Central memory CD4-positive, alpha-beta T cell (primary cell): ENCODE measurements around the gene NOXO1.
"Not testable (repeated sequence)": the region's sequence is repeated elsewhere in the genome, so short reads cannot be mapped to it uniquely, and the experiment has no call there.

Experiments used
- DNase-seq: peaks from one replicate; pipeline ENCODE4 v3.0.0; 2022

Gene NOXO1

DNA sequence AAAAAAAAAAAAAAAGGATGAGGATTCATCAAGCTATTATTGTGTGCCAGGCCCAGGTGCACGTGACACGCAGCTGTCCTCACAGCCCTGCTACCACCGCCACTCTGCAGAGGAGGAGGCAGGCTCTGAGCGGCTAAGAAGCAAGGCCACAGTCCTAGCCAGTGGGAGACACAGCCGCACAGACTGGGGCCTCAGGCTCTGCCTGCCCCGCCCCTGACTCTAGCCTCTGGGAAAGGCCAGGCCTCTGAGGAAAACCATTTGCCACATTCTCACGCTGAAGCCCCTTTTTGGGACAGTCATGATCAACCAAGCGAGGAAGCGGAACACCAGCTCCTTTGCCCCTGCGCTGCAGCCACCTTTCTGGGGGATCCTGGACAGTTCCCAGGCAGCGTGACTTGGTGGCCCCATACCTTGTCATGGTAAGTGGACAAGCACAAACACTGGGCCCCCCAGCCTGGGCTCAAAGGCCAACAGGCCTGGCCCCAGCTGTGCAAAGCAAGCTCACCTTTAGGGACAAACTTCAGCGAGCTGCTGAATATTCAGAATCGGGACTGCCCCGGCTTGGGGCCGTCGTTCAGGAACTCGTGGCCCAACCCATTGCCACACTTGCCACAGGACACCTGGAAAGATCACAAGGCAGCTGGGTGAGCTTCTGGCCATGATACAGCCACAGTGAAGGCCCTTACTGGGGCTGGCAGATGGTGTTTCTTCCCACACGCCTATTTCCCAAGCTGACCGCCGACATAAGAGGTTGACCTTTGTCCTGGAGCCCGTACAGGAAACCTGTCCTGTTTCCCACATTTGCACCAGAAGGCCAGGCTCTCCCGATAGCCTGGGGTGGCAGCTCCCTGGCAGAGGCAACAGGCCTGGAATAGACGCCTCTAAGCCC, 40.8 kb downstream of the NOXO1 start:
- DNase-seq, result no peak

DNA sequence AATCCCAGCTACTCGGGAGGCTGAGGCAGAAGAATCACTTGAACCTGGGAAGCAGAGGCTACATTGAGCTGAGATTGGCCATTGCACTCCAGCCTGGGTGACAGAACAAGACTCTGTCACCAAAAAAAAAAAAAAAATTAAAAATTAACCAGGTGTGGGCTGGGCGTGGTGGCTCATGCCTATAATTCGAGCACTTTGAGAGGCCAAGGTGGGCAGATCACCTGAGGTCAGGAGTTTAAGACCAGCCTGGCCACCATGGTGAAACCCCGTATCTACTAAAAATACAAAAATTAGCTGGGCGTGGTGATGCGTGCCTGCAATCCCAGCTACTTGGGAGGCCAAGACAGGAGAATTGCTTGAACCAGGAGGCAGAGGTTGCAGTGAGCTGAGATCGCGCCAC, 41.4 kb downstream of the NOXO1 start:
- DNase-seq, result not testable (repeated sequence)

DNA sequence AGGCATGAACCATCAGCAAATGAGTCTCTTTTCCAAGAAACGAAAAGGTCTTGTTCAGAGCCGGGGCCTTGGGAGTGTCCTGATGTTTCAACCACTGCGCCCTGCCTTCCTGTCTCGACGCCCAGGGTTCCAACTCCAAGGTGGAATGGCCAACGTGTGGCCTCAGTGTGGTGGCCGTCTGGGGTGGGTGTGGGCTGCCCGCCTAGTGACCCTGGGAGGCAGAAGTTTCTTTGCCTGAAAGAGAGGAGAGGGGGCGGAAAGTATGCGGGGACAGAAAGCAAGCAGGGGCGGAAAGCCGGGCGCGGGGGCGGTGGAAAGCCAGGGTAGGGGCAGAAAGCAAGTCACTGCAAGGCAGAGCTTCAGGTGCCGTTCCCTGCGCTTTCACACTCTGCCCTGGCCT, 42.4 kb downstream of the NOXO1 start:
- DNase-seq, result no peak

DNA sequence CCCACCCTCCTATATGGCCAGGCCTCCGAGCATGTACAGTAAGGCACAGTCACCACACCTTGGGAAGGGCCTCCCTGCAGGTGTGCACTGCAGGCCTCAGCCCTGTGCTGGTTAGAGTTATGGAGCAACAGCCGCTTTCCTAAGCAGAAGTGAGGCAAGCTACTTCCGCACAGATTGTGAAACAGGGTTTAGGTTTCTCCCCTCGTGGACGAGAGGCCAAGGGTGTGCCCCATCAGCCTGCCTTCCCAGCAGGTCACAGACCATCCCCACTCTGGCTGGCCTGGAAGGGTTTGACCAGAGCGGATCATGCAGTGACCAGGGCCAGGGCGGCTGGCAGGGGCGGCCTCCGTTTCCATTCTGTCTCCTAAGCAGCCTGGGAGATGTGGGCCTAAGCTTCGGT, 43.0 kb downstream of the NOXO1 start:
- no peak for DNase-seq

DNA sequence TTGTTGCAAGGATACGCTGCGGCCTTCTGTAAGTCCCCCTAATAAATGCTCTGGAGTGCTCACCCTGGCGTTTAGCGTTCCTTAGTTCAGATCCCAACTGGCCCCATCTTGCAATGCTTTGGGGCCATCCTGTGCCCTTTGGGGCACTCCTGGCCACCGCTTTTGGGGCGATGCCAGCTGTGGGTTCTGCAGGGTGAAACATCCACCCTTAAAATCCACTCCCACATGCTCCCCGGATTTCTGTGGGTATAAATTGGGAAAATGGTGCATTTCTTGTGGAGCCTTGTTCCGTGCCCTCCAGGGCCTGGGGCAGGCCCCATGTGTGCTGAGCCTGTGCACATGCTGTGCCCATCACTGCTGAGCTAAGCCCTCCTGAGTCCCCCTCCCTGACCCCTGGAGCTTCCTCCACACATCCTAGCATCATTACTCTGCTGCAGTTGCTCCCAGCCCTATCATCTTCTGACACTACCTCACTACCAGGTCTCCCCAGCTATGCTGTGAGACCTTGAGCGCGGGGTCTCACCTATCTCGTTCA, 44.3 kb downstream of the NOXO1 start:
- DNase-seq, result no peak

DNA sequence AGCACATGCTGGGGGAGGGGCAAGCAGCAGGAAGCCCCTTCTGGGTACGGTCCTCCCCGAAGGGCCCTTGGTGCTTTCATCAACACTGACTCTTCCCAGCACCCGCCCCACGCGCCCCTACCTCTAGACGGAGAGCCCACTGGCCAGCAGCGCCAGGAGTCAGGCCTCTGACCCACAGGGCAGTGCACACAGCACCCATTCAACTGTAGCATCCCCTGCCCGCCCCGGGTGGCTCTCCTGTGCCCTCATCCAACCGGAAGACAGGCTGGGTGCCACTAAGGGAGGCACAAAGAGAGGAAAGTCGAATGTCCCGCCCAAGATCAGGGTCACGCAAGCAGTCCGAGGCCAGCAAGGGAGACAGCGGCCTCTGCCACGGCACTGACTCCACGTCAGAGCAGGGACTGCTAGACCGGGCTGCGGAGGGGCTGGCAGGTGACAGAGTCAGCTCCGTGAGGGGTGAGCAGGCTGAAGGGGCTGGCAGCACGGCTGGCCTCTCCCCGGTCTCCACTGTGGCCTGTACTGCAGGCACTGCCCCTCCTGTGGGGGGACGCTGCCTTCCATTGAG, 48.1 kb downstream of the NOXO1 start:
- DNase-seq, result no peak

DNA sequence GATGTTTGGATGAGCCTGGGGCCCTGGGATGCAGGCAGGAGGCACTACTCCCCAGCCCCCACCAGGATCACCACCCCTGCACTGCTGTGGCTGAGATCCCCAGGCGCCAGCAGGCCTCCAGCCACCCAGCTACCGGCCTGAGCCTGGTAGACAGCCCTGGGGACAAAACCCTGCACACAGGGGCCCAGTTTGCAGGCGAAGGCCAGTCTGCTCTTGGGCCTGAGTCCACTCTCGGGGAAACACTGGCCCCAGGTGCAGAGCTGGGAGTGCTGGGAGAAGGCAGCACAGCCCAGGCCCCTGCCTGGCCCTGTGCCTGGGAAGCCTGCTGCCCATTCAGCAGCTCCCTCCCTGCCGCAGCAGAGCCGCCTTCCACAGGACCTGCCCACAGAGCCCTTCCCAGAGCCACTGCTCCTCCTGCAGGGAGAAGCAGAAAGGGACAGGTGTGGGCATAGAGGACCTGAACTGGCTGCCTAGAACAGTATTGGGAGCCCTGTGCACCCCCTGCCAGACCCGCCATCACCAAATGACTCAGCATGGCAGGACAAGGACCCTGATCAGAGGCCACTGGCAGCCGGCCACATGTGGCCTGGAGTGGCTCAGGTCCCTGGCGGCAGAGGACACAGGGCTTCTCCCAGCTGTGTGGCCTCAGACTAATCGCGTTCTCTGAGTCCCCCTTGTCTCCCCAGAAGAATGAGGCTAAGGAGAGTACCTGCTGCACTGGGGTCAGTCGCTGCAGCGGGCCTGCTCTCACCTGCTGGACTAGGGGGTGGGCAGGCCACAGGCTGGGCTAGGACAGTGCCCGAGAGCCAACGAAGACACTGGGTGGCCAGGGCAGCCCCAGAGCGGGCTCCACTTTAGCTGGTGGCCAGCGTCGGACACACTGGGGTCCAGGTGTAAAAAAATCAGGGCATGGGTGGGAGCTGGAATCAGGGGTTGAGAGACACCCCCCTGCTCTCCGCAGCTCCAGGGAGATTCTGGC, 48.9 kb downstream of the NOXO1 start:
- no peak for DNase-seq

DNA sequence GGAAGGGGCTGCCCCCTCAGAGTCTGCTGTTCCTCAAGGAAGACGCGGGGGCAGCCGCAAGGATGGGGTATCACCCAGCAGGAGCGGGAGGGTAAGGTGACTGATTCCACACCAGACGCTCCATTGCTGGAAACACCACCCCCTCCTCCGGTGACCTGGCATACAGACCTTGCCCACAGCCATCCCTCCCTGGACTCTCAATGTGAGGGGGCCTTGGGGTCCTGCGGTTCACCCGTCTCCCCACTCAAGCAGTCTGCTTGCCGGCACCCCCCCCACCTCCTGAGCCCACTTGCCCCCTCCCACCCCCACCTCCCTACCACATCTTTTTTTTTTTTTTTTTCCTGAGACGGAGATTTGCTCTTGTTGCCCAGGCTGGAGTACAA, 50.9 kb downstream of the NOXO1 start:
- no peak for DNase-seq

DNA sequence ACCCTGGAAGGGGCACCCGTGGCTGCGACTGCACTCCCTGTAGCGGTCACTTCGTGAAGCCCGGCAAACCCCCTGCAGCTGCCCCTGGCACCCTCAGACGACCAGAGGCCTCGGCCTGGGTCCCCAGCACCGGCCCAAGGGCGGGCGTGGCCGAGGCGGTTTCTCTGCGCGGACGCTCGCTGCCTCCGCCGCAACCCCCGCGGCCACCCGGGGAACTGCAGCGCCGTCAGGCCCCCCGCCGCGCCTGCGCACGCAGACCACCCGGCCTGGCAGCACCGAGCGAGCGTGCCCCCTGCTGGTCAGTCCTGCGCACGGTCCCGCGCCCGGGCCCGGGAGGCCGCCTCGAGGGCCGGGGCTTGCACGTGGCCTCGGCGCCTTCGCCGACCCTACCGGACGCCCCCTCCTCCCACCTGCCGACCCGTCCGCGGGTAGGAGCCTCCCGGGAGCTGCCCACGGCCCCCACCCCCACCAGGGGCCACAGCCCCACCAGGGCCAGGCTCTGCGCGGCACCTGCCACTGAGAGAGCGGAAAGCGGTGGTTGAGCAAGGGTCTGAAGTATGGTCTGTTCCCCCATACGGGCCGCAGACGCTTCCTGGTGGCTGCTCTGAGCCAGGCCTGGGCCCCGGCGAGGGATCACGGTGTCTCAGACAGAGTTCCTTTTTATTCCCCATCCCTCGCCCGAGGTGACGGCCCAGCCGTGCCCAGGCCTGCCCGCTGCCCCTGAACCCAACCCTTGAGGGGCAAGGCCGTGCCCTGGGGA, 51.5 kb downstream of the NOXO1 start:
- peak; percentile 87 for DNase-seq

DNA sequence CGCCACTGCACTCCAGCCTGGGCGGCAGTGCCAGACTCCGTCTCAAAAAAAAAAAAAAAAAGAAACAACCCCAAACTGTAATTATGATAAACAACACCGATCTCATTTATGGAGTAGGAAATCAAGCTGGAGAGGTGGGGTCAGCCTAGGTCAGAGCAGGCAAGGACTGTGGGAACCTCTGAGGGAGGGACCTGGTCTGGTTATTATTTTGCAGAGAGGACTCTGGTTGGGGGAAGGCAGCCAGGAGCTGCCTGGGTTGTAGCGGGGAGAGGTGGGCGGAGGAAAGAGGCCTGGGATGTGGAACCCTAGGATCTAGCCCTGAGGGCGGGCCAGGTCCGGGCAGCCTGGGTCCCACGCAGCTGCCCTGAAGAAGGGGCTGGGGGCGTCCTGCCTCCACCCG, 52.2 kb downstream of the NOXO1 start:
- DNase-seq, result no peak
